Gastroesophageal sphincter (tissue), 4 donors: Measurements from ENCODE around the gene ANKS1B. TPM values are rescaled to one million over a fixed set of nuclear protein-coding genes. Genes with fewer than 3 reads are reported as not detected.
"Not testable (repeated sequence)": the region's sequence is repeated elsewhere in the genome, so short reads cannot be mapped to it uniquely, and the experiment has no call there.

Experiments used
- ATAC-seq: fragments of 150-250 bp; one replicate; pipeline ENCODE4 v1.9.1; 2016; ENCODE audit warnings: mild to moderate bottlenecking, moderate library complexity
- H3K27ac ChIP-seq, 4 donors: fragments of 200-600 bp; sonication (generic) in 3 of 4; 1 replicate in 3 of 4; 2 replicates in 1 of 4; pipeline ENCODE4 v1.5.1; 2016 to 2019
- H3K27me3 ChIP-seq: fragments of 200-600 bp; sonication (generic); one replicate; pipeline ENCODE4 v1.5.1; 2019
- H3K36me3 ChIP-seq, 2 donors: fragments of 200-600 bp; sonication (generic); one replicate each; pipeline ENCODE4 v1.5.1; 2019; ENCODE audit warnings: control low read depth in 1 of 2
- H3K4me1 ChIP-seq, 3 donors: fragments of 200-600 bp; sonication (generic); 1 replicate in 2 of 3; 2 replicates in 1 of 3; pipeline ENCODE4 v1.5.1; 2016 to 2019; ENCODE audit warnings: control low read depth in 2 of 3
- H3K4me3 ChIP-seq, 2 donors: fragments of 200-600 bp; sonication (generic); one replicate each; pipeline ENCODE4 v1.5.1; 2019; ENCODE audit warnings: mild to moderate bottlenecking in 1 of 2, moderate library complexity in 1 of 2
- H3K9me3 ChIP-seq, 3 donors: fragments of 200-600 bp; sonication (generic); one replicate each; pipeline ENCODE4 v1.5.1; 2017 to 2019; ENCODE audit warnings: control low read depth in 2 of 3
- CTCF ChIP-seq, 4 experiments: fragments of 200-600 bp in 2 of 4; fragments of 450-650 bp in 2 of 4; sonication (generic) in 1 of 4; IDR thresholded peaks; one replicate each; pipeline ENCODE4 v1.5.1; 2017 to 2019; ENCODE audit warnings: antibody characterized with exemption in 4 of 4, mild to moderate bottlenecking in 2 of 4, moderate library complexity in 2 of 4
- EP300 ChIP-seq: sonication (generic); formaldehyde crosslinking; IDR thresholded peaks from one replicate; pipeline ENCODE4 v1.6.1; 2017; ENCODE audit warnings: antibody characterized with exemption, mild to moderate bottlenecking
- POLR2A ChIP-seq, 2 donors: fragments of 450-650 bp; IDR thresholded peaks; one replicate each; pipeline ENCODE4 v1.6.1; 2017; ENCODE audit warnings: antibody characterized with exemption in 2 of 2, mild to moderate bottlenecking in 2 of 2, moderate library complexity in 1 of 2
- POLR2AphosphoS5 ChIP-seq: sonication (generic); formaldehyde crosslinking; IDR thresholded peaks from one replicate; pipeline ENCODE4 v1.6.1; 2017; ENCODE audit warnings: antibody characterized with exemption
- WGBS, 2 donors: methylation state at CpG; one replicate each; pipeline ENCODE4 v1.1.5; 2018; ENCODE audit warnings: low coverage in 1 of 2; 5-methylcytosine and 5-hydroxymethylcytosine counted together
- total RNA-seq, 4 donors: library from RNA; depleted of rRNA; stranded (reverse); fragments of >200 nt; gene quantifications; one replicate each; pipeline ENCODE4 v1.1.0, GENCODE V29; 2016

ANKS1B gene
- total RNA-seq, 4 donors from 2014 or later = 9.9 to 31.1 (median 21.4) TPM

GRCh38 chr12:99714921-99715320, 269.8 kb downstream of the ANKS1B start:
- H3K27me3 ChIP-seq, ATAC-seq, H3K27ac ChIP-seq, H3K4me3 ChIP-seq, H3K4me1 ChIP-seq, H3K36me3 ChIP-seq: not testable (repeated sequence)
- WGBS, 2 donors = 92 to 100% methylated on average over 2 to 3 of the region's 4 CpGs
- peaks cover 0 to 15% (median 0%) of the 10 kb centered on the region in 3 donors for H3K9me3 ChIP-seq

GRCh38 chr12:99713946-99714520, 270.7 kb downstream of the ANKS1B start:
- 75% methylated on average over 3 of the region's 3 CpGs; no CpG with 5 or more reads in 1 of the 2 donors for WGBS, 2 donors

GRCh38 chr12:99712281-99712680, 272.5 kb downstream of the ANKS1B start:
- Histone ChIP-seq H3K4me3 (no peak overlapping the region), H3K4me1 (no peaks in the 10 kb centered on the region), H3K36me3 (no peaks in the 10 kb centered on the region), H3K27me3 (no peaks in the 10 kb centered on the region), H3K9me3 (peaks cover 0 to 15% (median 0%) of the 10 kb centered on the region in 3 donors), H3K27ac (no peak overlapping the region)
- TF ChIP-seq POLR2AphosphoS5 (no peak), CTCF (IDR thresholded peaks at IDR 0.05) (no peak), EP300 (no peak), POLR2A (IDR thresholded peaks at IDR 0.05) (no peak)
- no peak for ATAC-seq

More at GRCh38 chr12:99713946-99714520, 270.7 kb downstream of the ANKS1B start:
- Histone ChIP-seq H3K4me1 (no peaks in the 10 kb centered on the region), H3K4me3 (no peak overlapping the region), H3K27me3 (no peaks in the 10 kb centered on the region), H3K27ac (no peak overlapping the region), H3K36me3 (no peaks in the 10 kb centered on the region), H3K9me3 (peaks cover 0 to 15% (median 0%) of the 10 kb centered on the region in 3 donors)
- no peak for TF ChIP-seq POLR2A (IDR thresholded peaks at IDR 0.05)
- no peak for TF ChIP-seq EP300
- no peak for TF ChIP-seq CTCF (IDR thresholded peaks at IDR 0.05)
- no peak for TF ChIP-seq POLR2AphosphoS5
- ATAC-seq = no peak

- Histone ChIP-seq H3K27me3 (no peaks in the 10 kb centered on the region), H3K4me3 (no peak overlapping the region), H3K27ac (no peak overlapping the region), H3K36me3 (no peaks in the 10 kb centered on the region), H3K9me3 (peaks cover 0 to 15% (median 0%) of the 10 kb centered on the region in 3 donors), H3K4me1 (no peaks in the 10 kb centered on the region)
- no peak for ATAC-seq
- WGBS, 2 donors = 50 to 100% methylated on average over 1 of the region's 1 CpG
- TF ChIP-seq EP300 (no peak), POLR2A (IDR thresholded peaks at IDR 0.05) (no peak), CTCF (IDR thresholded peaks at IDR 0.05) (no peak), POLR2AphosphoS5 (no peak)
Observed at GRCh38 chr12:99711246-99711645, 273.5 kb downstream of the ANKS1B start.

GRCh38 chr12:99709619-99710018, 275.1 kb downstream of the ANKS1B start:
- H3K36me3 ChIP-seq = no peaks in the 10 kb centered on the region
- TF ChIP-seq POLR2AphosphoS5 (no peak), POLR2A (IDR thresholded peaks at IDR 0.05) (no peak), EP300 (no peak), CTCF (IDR thresholded peaks at IDR 0.05) (no peak)
- no peak overlapping the region for H3K27ac ChIP-seq
- no peak overlapping the region for H3K4me3 ChIP-seq
- H3K27me3 ChIP-seq = no peaks in the 10 kb centered on the region
- no peak for ATAC-seq
- peaks cover 0 to 15% (median 0%) of the 10 kb centered on the region in 3 donors for H3K9me3 ChIP-seq
- H3K4me1 ChIP-seq = no peaks in the 10 kb centered on the region
